GM23338 (cell line): ENCODE measurements around the gene FOXP4. TPM values are rescaled to one million over a fixed set of nuclear protein-coding genes. Genes with fewer than 3 reads are reported as not detected.
A peak's percentile ranks its signal among the peaks of the same experiment; 100 is the strongest.

ENCODE experiments used
- ATAC-seq: fragments of 200-7000 bp; cut with Tn5 transposase; 3 replicates; pipeline ENCODE4 v1.9.1; 2020
- DNase-seq: peaks from one replicate; pipeline ENCODE4 v3.0.0-alpha.2; 2015; ENCODE audit warnings: low spot score
- H2AFZ ChIP-seq: fragments of 200-600 bp; sonication (generic); 2 replicates; pipeline ENCODE4 v1.8.0; 2016; ENCODE audit warnings: antibody characterized with exemption, mild to moderate bottlenecking, moderate library complexity
- H3F3A ChIP-seq: fragments of 200-600 bp; sonication (generic); replicated peaks from 2 replicates; pipeline ENCODE4 v1.8.0; 2017; ENCODE audit warnings: antibody characterized with exemption, mixed run types, low read depth
- H3K27ac ChIP-seq: fragments of 200-600 bp; sonication (generic); 2 replicates; pipeline ENCODE4 v1.6.1; 2016; ENCODE audit warnings: low read depth
- H3K27me3 ChIP-seq: fragments of 200-600 bp; sonication (generic); 2 replicates; pipeline ENCODE4 v1.8.0; 2016; ENCODE audit warnings: mild to moderate bottlenecking, mixed run types, moderate library complexity; ENCODE audit not compliant: insufficient read depth
- H3K36me3 ChIP-seq: fragments of 200-600 bp; sonication (generic); 2 replicates; pipeline ENCODE4 v1.8.0; 2016; ENCODE audit warnings: mild to moderate bottlenecking; ENCODE audit not compliant: insufficient read depth
- H3K4me1 ChIP-seq: fragments of 200-600 bp; sonication (generic); 2 replicates; pipeline ENCODE4 v1.8.0; 2016; ENCODE audit warnings: mild to moderate bottlenecking, moderate library complexity; ENCODE audit not compliant: insufficient read depth
- H3K4me2 ChIP-seq: fragments of 200-600 bp; sonication (generic); 2 replicates; pipeline ENCODE4 v1.7.1; 2017; ENCODE audit warnings: mixed run types
- H3K4me3 ChIP-seq: fragments of 200-600 bp; sonication (generic); 2 replicates; pipeline ENCODE4 v1.6.1; 2016; ENCODE audit warnings: mixed run types
- H3K79me2 ChIP-seq: fragments of 200-600 bp; sonication (generic); replicated peaks from 2 replicates; pipeline ENCODE4 v1.8.0; 2017; ENCODE audit warnings: mild to moderate bottlenecking; ENCODE audit not compliant: insufficient read depth
- H3K9me2 ChIP-seq: fragments of 200-600 bp; sonication (generic); 2 replicates; pipeline ENCODE4 v1.8.0; 2017; ENCODE audit not compliant: insufficient read depth
- H4K20me1 ChIP-seq: fragments of 200-600 bp; sonication (generic); replicated peaks from 2 replicates; pipeline ENCODE4 v1.8.0; 2017; ENCODE audit warnings: mild to moderate bottlenecking; ENCODE audit not compliant: insufficient read depth
- H3K27ac Mint-ChIP-seq: 2 replicates; pipeline ENCODE4 v1.8.0; 2020; ENCODE audit warnings: inconsistent platforms, mild to moderate bottlenecking, moderate library complexity, mixed read lengths
- H3K27me3 Mint-ChIP-seq: 3 replicates; pipeline ENCODE4 v1.8.0; 2022; ENCODE audit warnings: low read depth, mild to moderate bottlenecking, moderate library complexity, mixed read lengths, inconsistent platforms; ENCODE audit not compliant: insufficient read depth, poor library complexity
- H3K36me3 Mint-ChIP-seq: 3 replicates; pipeline ENCODE4 v1.8.0; 2021; ENCODE audit warnings: low read depth, mild to moderate bottlenecking, inconsistent platforms, moderate library complexity, mixed read lengths
- H3K4me1 Mint-ChIP-seq: 3 replicates; pipeline ENCODE4 v1.8.0; 2020; ENCODE audit warnings: mild to moderate bottlenecking, inconsistent platforms, mixed read lengths
- H3K4me3 Mint-ChIP-seq: 3 replicates; pipeline ENCODE4 v1.8.0; 2021; ENCODE audit warnings: moderate library complexity, mild to moderate bottlenecking, inconsistent platforms, mixed read lengths
- H3K9me3 Mint-ChIP-seq: 3 replicates; pipeline ENCODE4 v1.8.0; 2020; ENCODE audit warnings: moderate library complexity, mild to moderate bottlenecking, inconsistent platforms, mixed read lengths
- CREB1 ChIP-seq: fragments of 250-450 bp; sonication (Bioruptor Pico); IDR thresholded peaks from 2 replicates; pipeline ENCODE4 v1.5.0; 2020; ENCODE audit warnings: low read depth, mild to moderate bottlenecking, moderate library complexity
- CTCF ChIP-seq, 2 experiments: fragments of 200-600 bp in 1 of 2; sonication (generic) in 1 of 2; conservative IDR thresholded peaks; 2 replicates each; pipeline versions ENCODE4 v1.5.1 to v1.6.1; 2016 to 2017; ENCODE audit warnings: antibody characterized with exemption in 2 of 2, low read depth in 2 of 2, mild to moderate bottlenecking in 2 of 2, moderate library complexity in 1 of 2
- ETS1 ChIP-seq: IDR thresholded peaks from 2 replicates; pipeline ENCODE4 v1.6.1; 2016; ENCODE audit warnings: antibody characterized with exemption
- EZH2 ChIP-seq: fragments of 200-600 bp; sonication (generic); IDR thresholded peaks from one replicate; pipeline ENCODE4 v1.8.0; 2017; ENCODE audit warnings: antibody characterized with exemption, mild to moderate bottlenecking, low read depth; ENCODE audit not compliant: unreplicated experiment
- EZH2phosphoT487 ChIP-seq: fragments of 200-600 bp; sonication (generic); IDR thresholded peaks from one replicate; pipeline ENCODE4 v1.8.1; 2018; ENCODE audit warnings: antibody characterized with exemption; ENCODE audit not compliant: unreplicated experiment
- JUNB ChIP-seq: IDR thresholded peaks from one replicate; pipeline ENCODE4 v1.6.1; 2016; ENCODE audit warnings: antibody characterized with exemption; ENCODE audit not compliant: unreplicated experiment
- NANOG ChIP-seq: IDR thresholded peaks from 2 replicates; pipeline ENCODE4 v1.6.1; 2016; ENCODE audit warnings: antibody characterized with exemption, borderline replicate concordance
- POLR2AphosphoS5 ChIP-seq: IDR thresholded peaks from 2 replicates; pipeline ENCODE4 v1.6.1; 2016; ENCODE audit warnings: antibody characterized with exemption, low read depth
- STAT1 ChIP-seq: IDR thresholded peaks from one replicate; pipeline ENCODE4 v1.6.1; 2016; ENCODE audit warnings: antibody characterized with exemption; ENCODE audit not compliant: unreplicated experiment
- ZNF114 ChIP-seq: fragments of 250-450 bp; sonication (Bioruptor Pico); IDR thresholded peaks from 2 replicates; pipeline ENCODE4 v1.5.0; 2020; ENCODE audit warnings: mild to moderate bottlenecking, moderate library complexity
- ZNF331 ChIP-seq: fragments of 250-450 bp; sonication (Bioruptor Pico); IDR thresholded peaks from 2 replicates; pipeline ENCODE4 v1.5.0; 2020; ENCODE audit warnings: low read depth, mild to moderate bottlenecking, moderate library complexity
- polyA plus RNA-seq: library from polyadenylated mRNA; unstranded; fragments of >200 nt; fragmentation: Nextera tagmentation; extraction: Ambion mirVana; gene quantifications from 2 replicates; pipeline ENCODE4 v1.2.1, GENCODE V29; 2016
- total RNA-seq: library from RNA; depleted of rRNA; stranded (reverse); fragments of >200 nt; shearing (Covaris generic); gene quantifications from 2 replicates; pipeline ENCODE4 v1.2.3, GENCODE V29; 2014
- TF ChIP-seq, protein P1 (sequence below): fragments of 250-450 bp; sonication (Bioruptor Pico); IDR thresholded peaks from 2 replicates; pipeline ENCODE4 v1.5.0; 2020; ENCODE audit warnings: mild to moderate bottlenecking, moderate library complexity

The FOXP4 gene
- total and polyA plus RNA-seq, 2 experiments from 2014 or later = 5.1 to 13.5 TPM

GRCh38 chr6:41552723-41553122 lies 6.5 kb downstream of the FOXP4 start (continued):
- TF ChIP-seq CTCF (conservative IDR thresholded peaks at IDR 0.05; ENCODE audit: low read depth in 2 of 2) (no peak), NANOG (no peak), POLR2AphosphoS5 (no peak), STAT1 (no peak), ZNF114 (CRISPR knock-in tag) (no peak), JUNB (no peak), ZNF331 (CRISPR knock-in tag) (no peak), EZH2 (no peak), CREB1 (CRISPR knock-in tag) (no peak)

DNA sequence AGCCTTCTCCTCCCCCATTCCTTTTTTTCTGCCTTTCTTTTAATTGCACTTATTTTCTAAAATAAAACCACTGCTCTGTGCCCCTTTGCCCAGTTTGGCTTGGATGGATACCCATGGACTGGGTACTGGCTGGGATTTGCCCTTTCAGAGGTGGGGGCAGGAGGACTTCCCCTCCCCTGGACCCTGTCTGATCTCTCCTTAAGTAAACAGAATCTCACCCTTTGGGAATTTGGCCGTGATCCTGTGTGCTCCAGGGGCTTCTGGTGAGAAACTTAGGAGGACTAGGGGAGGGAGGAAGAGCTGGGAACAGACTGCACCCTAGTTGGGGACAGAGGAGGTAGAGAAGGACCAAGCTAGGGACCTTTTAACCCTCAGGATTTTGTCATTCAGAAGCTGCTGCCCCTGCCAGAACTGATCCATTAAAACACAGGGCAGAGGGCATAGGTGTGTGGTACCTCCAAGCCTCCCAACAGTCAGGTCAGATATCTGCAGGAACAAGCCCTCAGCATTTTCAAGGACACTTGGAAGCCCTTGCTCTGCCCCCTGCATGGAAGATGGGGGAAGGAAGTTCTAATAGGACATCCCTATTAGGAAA lies 7.3 kb downstream of the FOXP4 start:
- H3K4me3 Mint-ChIP-seq = peak overlapping the region; percentile 25; the same call in 2 of the 3 replicates
- Histone ChIP-seq H2AFZ (no peak overlapping the region), H3F3A (peaks cover 32% of the 10 kb centered on the region), H3K4me3 (0 out of 2 replicates have a peak overlapping the region, but pooled peaks have one; percentile 30), H3K27ac (no peak overlapping the region), H3K9me2 (no peaks in the 10 kb centered on the region), H3K36me3 (no peaks in the 10 kb centered on the region; the same call in 1 of the 2 replicates), H4K20me1 (peaks cover 29% of the 10 kb centered on the region; the same call in 1 of the 2 replicates), H3K27me3 (peaks cover 96% of the 10 kb centered on the region), H3K4me2 (peak overlapping the region; percentile 58), H3K4me1 (peaks cover 93% of the 10 kb centered on the region), H3K79me2 (peaks cover 77% of the 10 kb centered on the region)
- H3K9me3 Mint-ChIP-seq = no peaks in the 10 kb centered on the region; the same call in 2 of the 3 replicates
- H3K27me3 Mint-ChIP-seq = peaks cover 83% of the 10 kb centered on the region
- ATAC-seq (no peak), DNase-seq (no peak)
- H3K4me1 Mint-ChIP-seq = peaks cover 85% of the 10 kb centered on the region
- peaks cover 21% of the 10 kb centered on the region for H3K36me3 Mint-ChIP-seq
- TF ChIP-seq EZH2phosphoT487 (no peak), POLR2AphosphoS5 (no peak), CTCF (conservative IDR thresholded peaks at IDR 0.05; ENCODE audit: low read depth in 2 of 2) (no peak), JUNB (no peak), EZH2 (no peak), CREB1 (CRISPR knock-in tag) (no peak), ZNF331 (CRISPR knock-in tag) (no peak), ETS1 (no peak), NANOG (no peak)
- TF ChIP-seq, protein P1, sequence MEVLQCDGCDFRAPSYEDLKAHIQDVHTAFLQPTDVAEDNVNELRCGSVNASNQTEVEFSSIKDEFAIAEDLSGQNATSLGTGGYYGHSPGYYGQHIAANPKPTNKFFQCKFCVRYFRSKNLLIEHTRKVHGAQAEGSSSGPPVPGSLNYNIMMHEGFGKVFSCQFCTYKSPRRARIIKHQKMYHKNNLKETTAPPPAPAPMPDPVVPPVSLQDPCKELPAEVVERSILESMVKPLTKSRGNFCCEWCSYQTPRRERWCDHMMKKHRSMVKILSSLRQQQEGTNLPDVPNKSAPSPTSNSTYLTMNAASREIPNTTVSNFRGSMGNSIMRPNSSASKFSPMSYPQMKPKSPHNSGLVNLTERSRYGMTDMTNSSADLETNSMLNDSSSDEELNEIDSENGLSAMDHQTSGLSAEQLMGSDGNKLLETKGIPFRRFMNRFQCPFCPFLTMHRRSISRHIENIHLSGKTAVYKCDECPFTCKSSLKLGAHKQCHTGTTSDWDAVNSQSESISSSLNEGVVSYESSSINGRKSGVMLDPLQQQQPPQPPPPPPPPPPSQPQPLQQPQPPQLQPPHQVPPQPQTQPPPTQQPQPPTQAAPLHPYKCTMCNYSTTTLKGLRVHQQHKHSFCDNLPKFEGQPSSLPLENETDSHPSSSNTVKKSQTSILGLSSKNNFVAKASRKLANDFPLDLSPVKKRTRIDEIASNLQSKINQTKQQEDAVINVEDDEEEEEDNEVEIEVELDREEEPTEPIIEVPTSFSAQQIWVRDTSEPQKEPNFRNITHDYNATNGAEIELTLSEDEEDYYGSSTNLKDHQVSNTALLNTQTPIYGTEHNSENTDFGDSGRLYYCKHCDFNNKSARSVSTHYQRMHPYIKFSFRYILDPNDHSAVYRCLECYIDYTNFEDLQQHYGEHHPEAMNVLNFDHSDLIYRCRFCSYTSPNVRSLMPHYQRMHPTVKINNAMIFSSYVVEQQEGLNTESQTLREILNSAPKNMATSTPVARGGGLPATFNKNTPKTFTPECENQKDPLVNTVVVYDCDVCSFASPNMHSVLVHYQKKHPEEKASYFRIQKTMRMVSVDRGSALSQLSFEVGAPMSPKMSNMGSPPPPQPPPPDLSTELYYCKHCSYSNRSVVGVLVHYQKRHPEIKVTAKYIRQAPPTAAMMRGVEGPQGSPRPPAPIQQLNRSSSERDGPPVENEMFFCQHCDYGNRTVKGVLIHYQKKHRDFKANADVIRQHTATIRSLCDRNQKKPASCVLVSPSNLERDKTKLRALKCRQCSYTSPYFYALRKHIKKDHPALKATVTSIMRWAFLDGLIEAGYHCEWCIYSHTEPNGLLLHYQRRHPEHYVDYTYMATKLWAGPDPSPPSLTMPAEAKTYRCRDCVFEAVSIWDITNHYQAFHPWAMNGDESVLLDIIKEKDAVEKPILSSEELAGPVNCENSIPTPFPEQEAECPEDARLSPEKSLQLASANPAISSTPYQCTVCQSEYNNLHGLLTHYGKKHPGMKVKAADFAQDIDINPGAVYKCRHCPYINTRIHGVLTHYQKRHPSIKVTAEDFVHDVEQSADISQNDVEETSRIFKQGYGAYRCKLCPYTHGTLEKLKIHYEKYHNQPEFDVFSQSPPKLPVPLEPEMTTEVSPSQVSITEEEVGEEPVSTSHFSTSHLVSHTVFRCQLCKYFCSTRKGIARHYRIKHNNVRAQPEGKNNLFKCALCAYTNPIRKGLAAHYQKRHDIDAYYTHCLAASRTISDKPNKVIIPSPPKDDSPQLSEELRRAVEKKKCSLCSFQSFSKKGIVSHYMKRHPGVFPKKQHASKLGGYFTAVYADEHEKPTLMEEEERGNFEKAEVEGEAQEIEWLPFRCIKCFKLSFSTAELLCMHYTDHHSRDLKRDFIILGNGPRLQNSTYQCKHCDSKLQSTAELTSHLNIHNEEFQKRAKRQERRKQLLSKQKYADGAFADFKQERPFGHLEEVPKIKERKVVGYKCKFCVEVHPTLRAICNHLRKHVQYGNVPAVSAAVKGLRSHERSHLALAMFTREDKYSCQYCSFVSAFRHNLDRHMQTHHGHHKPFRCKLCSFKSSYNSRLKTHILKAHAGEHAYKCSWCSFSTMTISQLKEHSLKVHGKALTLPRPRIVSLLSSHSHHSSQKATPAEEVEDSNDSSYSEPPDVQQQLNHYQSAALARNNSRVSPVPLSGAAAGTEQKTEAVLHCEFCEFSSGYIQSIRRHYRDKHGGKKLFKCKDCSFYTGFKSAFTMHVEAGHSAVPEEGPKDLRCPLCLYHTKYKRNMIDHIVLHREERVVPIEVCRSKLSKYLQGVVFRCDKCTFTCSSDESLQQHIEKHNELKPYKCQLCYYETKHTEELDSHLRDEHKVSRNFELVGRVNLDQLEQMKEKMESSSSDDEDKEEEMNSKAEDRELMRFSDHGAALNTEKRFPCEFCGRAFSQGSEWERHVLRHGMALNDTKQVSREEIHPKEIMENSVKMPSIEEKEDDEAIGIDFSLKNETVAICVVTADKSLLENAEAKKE (CRISPR knock-in tag) = no peak
- H3K27ac Mint-ChIP-seq = no peak overlapping the region
